H1 (cell line): ENCODE results near the gene RPS21. TPM values are rescaled to one million over a fixed set of nuclear protein-coding genes. Genes with fewer than 3 reads are reported as not detected.

ENCODE experiments used
- CBX5 ChIP-seq: fragments of 300-800, 300-1000 bp; sonication (generic); IDR thresholded peaks from 2 replicates; pipeline ENCODE4 v1.7.1; 2016; ENCODE audit warnings: antibody characterized with exemption, low read length, low read depth
- CREB1 ChIP-seq: IDR thresholded peaks from 2 replicates; pipeline ENCODE4 v1.6.1; 2012; ENCODE audit warnings: inconsistent platforms
- FOSL1 ChIP-seq: IDR thresholded peaks from 2 replicates; pipeline ENCODE4 v1.6.1; 2011; ENCODE audit warnings: mild to moderate bottlenecking, low read depth, low read length, moderate library complexity; ENCODE audit not compliant: insufficient read depth
- NANOG ChIP-seq: IDR thresholded peaks from 2 replicates; pipeline ENCODE4 v1.6.1; 2011; ENCODE audit warnings: low read length, low read depth, mild to moderate bottlenecking, inconsistent platforms; ENCODE audit not compliant: insufficient read depth, poor library complexity, severe bottlenecking
- SIRT6 ChIP-seq: IDR thresholded peaks from one replicate; pipeline ENCODE4 v1.7.1; 2012; ENCODE audit warnings: low read length, inconsistent platforms
- SP1 ChIP-seq: IDR thresholded peaks from 2 replicates; pipeline ENCODE4 v1.6.1; 2011; ENCODE audit warnings: low read depth, low read length
- polyA plus RNA-seq, 7 experiments: library from polyadenylated mRNA; depleted of rRNA in 3 of 7; stranded (reverse) in 5 of 7; unstranded in 2 of 7; fragments of >200 nt in 5 of 7; fragments of 200-250 nt in 2 of 7; gene quantifications; 1 replicate in 5 of 7; 2 replicates in 1 of 7; 4 replicates in 1 of 7; pipeline versions ENCODE4 v1.2.1 to v1.2.3, GENCODE V29; 2011 to 2013; ENCODE audit warnings: missing spikeins in 2 of 7, mixed read lengths in 2 of 7
- total RNA-seq: library from RNA; stranded (reverse); fragmentation: NEBNext Ultra II Directional; extraction: Animal tissue kit (Norgen Biotek cat#: 25700); gene quantifications from 2 replicates; pipeline ENCODE4 v1.2.1, GENCODE V29; 2021

The RPS21 gene
- total and polyA plus RNA-seq, 2 of the 8 experiments (the other 6 are each of a cell fraction or from before 2014, with no cell fraction given), result 1,787 to 7,219 TPM

DNA sequence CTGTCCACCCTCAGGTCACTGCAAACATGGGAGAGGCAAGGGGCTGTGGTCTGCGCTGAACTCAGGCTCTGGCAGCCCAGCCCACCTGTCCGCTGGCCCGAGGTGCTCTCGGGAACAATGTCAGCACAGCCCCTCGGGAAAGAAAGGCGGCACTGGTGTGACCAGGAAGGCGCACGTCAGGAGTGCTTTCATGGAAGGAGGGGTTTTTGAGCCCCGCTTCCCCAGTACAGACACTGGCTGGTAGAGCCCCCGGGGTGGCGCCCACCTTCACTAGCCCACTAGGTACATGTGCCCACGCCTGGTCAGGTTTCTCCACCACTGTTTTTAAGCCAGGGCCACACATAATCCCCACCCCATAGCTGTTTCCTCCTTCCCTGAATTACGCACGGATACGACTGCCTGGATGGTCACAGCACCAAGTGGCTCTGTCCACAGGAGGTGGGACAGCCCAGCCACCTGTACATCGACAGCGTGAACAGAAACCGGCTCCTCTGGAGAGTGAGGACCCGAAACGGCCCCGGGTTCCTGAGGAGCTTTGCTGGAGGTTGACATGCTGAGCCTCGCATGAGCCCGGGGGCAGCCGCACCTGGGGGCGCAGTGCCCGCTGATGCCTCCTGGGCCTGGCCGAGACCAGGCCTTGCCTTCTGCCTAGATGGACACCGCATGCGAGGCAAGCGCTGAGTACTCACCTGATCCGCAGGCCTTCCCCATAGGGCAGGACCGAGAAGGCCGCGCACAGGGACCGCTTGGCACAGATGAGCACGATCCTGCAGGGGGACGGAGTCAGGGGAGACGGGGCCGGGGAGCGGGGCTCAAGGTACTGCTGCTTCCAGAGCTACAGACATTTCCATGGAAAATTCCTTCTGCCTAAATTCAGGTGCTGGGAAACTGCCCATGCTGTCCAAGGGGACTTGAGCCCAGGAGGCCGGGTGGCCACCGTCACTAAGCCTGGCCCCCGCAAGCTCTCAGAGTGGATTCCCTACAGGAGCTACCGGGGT, 7.6 kb downstream of the RPS21 start (continued):
- no peak for TF ChIP-seq CREB1
- TF ChIP-seq SP1, result no peak
- no peak for TF ChIP-seq NANOG
- no peak for TF ChIP-seq FOSL1
- no peak for TF ChIP-seq SIRT6
- no peak for TF ChIP-seq CBX5
